ENCODE results near the gene CPA2.

CPA2 gene

GRCh38 chr7:130256704-130257103 lies 10.0 kb upstream of the CPA2 start:
- no peak for DNase-seq

GRCh38 chr7:130258494-130259078 lies 8.1 kb upstream of the CPA2 start:
- DNase-seq = no peak

- no peak for DNase-seq
Observed at GRCh38 chr7:130262448-130262847, 4.2 kb upstream of the CPA2 start.

GRCh38 chr7:130263130-130263529 lies 3.5 kb upstream of the CPA2 start:
- DNase-seq = no peak

GRCh38 chr7:130266961-130267321 lies 278 bp downstream of the CPA2 start:
- DNase-seq = no peak

- DNase-seq = no peak
Observed at GRCh38 chr7:130268463-130269317, 2.0 kb downstream of the CPA2 start.

DNA sequence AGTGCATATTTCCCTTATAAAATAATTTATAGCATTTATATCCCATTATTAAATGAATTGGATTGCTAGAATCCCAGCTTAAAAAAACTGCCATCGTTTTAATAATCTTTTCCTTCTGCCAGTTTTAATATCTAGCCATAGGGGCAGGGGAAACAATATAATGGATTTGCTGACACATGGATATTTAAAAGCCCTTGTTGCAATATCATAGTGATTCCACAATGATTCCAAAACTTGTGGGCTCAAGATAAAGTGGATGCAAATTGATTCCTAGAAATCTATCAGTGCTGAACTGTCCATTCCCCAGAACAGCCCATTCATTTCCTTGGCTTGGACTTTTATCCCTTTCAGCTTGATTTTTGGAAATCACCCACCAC lies 2.6 kb downstream of the CPA2 start:
- no peak for DNase-seq

- no peak for DNase-seq
Observed at GRCh38 chr7:130270947-130271800, 4.5 kb downstream of the CPA2 start.

DNA sequence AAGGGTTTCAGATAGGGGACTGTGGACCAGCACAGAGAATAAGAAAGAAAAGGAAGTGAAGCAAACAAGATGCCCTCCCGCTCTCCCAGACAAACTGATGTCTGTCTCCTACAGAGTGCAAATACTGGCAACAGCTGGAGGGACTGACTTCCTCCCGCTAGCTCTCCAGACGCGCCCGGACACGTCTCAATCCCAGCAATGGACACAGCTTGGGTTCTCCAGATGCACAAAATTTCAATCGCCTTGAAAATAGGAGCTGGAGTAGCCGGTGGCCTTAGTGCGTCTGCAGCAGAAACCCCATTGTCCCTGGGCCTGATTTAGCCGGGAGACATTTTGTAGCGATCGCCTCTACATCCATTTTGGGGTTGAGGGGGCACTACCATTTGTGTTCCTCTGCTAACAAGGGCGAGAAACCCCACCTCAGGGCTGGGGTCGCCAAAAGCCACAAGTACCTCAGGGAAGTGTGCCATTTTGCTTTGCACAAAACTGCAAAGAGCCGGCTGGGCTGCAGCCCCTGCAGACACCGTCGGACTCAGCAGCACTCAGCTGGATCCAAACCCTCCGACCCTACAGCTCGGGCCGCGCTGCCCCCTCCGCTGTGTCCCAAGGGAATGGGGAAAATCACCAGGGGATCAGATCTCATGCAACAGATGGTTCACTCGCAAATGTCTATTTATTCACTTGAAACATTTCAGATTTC lies 5.9 kb downstream of the CPA2 start:
- DNase-seq = no peak

DNA sequence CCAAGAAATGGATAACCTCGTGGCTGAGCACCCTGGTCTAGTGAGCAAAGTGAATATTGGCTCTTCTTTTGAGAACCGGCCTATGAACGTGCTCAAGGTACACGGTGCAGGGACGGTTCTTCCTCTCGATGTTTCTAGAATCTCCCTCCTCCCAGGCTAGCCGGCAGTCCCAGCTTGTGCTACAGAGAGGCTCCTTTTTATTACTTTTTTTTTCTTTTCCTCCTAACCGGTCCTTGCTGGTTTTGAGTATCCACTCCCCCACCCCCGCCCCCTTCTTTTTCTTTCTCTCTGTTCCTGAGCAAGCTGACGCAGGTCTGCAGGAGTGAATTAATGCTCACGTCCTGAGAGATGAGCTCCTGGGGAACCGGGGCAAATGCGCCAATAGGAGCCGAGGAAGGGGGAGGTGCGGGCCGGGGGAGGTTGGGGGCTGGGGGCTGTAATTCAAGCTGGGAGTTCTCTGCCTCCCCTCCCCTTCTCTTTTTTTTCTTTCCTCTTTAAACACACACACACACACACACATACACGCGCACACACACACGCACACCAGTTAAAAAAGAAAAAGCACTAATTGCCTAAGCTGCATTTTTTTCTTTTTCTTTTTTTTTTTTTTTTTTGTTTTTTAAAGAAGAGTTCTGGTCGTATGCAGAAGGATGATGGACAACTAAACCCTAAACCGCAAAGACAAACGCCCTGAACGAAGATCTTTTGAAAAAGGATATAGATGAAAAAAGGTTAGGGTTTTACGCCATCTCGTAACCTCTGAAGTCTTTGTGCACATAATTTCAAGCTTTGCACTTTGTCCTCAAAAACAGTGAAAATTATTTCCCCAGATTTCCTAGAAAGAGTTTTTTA lies 6.6 kb downstream of the CPA2 start:
- DNase-seq = peak; percentile 68

- peak; percentile 75 for DNase-seq
Observed at GRCh38 chr7:130273933-130274255, 7.2 kb downstream of the CPA2 start.

DNA sequence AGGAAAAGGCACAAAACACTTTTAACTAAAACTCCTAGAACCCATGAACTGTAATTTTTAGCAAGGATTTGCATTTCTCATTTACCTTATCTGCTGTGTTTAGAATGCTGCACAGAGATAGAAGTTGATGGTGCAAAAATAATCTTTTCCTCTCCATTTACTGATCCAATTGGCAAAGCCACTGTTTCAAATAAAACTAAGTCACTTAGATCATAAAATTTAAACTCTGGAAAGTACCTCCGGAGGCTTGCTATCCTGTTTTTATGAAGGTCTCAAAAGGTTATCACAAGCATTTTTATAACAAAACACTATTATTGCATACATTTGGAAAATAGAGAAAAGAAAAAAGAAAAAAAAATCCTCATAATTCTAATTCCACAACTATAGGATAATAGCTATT lies 7.6 kb downstream of the CPA2 start:
- no peak for DNase-seq

DNA sequence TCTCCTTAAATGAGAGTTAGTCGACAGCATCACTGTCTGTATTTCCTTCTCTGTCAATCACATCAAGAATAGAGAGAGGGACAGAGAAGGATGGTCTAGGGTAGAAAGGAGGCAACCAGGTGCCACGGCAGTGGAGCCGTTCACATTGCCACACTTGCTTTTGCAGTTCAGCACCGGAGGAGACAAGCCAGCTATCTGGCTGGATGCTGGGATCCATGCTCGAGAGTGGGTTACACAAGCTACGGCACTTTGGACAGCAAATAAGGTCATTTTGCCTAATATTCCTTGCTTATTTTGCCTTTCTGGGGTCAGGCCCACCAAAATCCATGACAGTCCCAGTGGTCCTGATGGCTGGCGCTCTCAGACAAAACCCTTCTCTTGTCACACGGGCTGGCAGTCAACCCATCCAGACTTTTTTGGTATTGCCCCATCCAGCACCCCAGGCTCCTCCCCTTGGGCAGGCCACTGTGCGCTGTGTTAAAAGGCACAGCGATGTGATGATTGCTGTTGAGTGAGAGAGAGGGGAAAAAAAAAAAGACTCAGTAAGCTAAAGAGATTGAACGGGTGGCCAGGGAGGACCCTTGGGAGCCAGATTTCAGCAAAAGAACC lies 8.4 kb downstream of the CPA2 start:
- DNase-seq = no peak

- DNase-seq = peak; percentile 44
Observed at GRCh38 chr7:130275826-130276297, 9.2 kb downstream of the CPA2 start.

DNA sequence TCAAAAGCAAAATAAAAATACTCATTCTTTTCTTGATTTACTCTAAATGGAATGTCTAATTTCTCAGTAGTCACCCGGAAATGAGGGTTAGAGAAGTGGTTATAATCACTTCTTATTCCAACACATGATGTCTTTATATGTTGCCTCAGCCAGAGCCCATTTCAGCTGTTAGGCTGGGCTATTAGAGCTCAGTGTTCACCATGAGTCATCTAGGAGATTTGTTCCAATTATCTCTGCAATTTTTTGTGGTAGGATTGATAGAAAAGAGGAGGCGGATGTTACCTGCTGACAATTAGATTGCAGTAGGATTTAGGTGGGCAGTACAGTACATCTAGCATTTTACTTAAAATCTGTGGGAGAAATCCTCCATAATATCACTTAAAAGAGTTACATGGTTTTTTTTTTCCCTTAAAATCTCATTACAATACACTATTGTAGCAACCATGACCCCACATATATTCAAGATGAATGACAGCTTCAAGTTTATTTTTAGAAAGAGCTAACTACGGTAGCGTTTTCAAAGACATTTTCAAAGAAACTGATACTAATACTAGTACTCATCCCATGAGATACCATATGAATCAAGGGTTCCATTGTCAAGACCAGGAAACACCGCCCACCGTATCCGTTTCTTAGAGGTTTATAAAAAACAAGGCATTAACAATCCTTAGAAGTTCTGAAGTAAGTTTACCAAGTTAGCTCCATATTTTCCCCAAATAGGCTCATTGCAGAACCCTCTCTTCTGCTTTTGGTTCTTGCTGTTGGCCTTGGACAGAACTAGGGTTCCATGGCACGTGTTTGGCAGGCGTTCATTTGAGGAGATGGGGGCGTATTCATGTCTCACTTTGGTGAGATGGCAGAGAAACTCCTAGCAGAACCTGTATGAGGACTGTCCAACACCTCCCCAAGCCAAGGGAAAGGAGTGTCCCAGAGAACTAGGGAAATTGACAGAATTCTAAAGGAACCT lies 10.4 kb downstream of the CPA2 start:
- DNase-seq = peak; percentile 77

- peak; percentile 83 for DNase-seq
Observed at GRCh38 chr7:130277763-130278643, 11.3 kb downstream of the CPA2 start.

GRCh38 chr7:130278860-130279259 lies 12.2 kb downstream of the CPA2 start:
- DNase-seq = peak; percentile 98

DNA sequence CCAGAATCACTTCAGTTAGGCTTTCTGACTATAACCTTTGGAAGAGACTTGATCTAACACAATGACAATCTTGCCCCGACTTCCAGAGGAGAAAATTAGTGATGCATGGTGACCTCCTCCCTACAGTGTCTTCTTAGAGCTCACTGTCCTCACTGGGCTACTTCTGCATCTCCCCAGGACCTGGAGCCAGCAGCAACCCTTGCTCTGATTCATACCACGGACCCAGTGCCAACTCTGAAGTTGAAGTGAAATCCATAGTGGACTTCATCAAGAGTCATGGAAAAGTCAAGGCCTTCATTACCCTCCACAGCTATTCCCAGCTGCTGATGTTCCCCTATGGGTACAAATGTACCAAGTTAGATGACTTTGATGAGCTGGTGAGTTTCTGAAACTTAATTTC lies 12.6 kb downstream of the CPA2 start:
- no peak for DNase-seq

- DNase-seq = no peak
Observed at GRCh38 chr7:130279906-130280305, 13.2 kb downstream of the CPA2 start.

Measured in fibroblast of skin of scalp (primary cell).